Activated T-cell treated with anti-CD3 and anti-CD28 coated beads, Interleukin-2, amount 50 U/mL, for 1 hour (primary cell): ENCODE data around the gene MYOCOS.
"Not testable (repeated sequence)": the region's sequence is repeated elsewhere in the genome, so short reads cannot be mapped to it uniquely, and the experiment has no call there.

Experiments used
- DNase-seq: peaks from one replicate; pipeline ENCODE4 v3.0.0-alpha.2; 2020

The MYOCOS gene

DNA sequence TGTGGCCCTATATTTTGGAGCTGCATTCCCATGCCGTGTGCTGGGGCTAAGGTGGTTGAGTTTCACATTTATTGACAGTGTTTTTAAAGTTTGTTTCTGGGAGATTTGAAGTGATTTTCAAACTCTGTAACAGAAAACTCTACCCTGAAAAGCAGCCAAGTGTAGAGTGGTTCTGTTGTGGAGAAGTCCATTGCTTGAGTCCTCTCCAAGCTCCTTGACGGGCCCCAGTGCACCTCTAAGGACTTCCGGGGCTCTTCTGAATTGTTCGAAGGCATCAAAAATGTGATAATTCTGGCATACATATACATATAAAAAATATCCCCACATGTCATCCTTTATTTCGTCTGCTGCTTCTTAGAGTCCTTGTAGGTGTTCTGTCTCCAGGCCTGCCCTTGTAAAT is 5.0 kb downstream of the MYOCOS start:
- no peak for DNase-seq

DNA sequence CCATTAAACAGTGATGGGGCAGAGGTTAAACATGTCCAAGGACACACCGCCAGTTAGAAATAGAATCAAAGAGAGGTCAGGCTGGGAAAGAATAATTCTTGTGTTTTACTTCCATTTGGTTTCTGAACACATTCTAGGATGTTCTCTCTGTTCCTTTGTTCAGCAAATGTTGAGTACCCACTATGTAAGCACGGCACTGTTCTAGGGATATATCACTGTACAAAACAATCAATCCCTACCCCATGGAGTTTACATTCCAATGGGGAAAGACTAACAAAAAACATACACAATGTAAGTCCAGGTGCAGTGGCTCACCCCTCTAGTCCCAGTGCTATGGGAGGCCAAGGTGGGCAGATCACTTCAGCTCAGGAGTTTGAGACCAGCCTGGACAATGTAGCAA is 6.2 kb downstream of the MYOCOS start:
- DNase-seq = no peak

DNA sequence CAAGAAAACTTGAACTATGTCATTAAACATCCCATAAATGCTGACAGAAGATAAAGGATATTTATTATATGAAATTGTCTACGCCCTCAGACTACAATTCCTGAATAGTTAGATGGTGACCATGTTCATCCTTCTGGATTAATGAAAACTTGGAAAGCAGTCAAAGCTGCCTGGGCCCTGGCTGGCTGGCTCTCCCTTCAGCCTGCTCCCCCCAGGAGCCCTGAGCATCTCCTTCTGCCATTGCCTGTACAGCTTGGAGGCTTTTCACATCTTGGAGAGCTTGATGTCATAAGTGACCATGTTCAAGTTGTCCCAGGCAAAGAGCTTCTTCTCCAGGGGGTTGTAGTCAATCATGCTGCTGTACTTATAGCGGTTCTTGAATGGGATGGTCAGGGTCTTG is 13.6 kb downstream of the MYOCOS start:
- no peak for DNase-seq

DNA sequence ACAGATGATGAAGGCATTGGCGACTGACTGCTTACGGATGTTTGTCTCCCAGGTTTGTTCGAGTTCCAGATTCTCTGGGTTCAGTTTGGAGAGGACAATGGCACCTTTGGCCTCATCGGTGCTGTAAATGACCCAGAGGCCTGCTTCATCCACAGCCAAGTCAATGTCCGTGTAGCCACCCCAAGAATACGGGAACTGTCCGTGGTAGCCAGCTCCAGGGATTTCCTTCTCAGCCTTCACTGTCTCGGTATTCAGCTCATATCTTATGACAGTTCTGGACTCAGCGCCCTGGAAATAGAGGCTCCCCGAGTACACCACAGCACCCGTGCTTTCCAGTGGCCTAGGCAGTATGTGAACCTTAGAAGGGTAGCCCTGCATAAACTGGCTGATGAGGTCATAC is 14.1 kb downstream of the MYOCOS start:
- no peak for DNase-seq

DNA sequence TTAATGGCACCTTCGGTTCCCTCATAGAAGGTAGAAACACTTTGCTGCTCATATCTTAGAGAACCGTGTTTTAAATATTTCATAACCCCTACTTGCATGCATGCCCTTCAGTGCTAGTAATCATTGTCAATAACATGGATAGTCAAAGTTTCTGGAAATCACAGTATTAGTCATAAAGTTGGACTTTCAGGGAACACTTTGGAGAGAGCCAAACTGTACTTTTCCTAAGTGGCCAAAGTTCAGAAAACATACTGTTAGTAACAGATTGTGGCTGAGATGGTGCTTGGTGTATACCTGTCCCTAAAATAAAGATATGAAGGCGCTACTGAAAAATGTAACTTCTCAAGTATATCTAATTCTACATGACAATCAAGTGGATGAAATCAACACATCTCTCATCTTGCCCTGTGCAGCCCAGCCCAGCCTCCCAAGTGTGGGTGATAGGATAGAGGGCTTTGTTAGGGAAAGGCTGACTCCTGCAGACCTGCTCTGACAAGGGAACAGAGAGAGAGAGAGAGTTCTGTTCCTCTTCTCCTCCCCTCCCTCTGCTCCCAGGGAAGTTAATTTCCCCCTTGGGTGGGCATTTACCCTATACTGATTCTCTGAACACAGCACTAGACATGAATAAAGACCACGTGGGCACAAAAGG is 16.0 kb downstream of the MYOCOS start:
- no peak for DNase-seq

DNA sequence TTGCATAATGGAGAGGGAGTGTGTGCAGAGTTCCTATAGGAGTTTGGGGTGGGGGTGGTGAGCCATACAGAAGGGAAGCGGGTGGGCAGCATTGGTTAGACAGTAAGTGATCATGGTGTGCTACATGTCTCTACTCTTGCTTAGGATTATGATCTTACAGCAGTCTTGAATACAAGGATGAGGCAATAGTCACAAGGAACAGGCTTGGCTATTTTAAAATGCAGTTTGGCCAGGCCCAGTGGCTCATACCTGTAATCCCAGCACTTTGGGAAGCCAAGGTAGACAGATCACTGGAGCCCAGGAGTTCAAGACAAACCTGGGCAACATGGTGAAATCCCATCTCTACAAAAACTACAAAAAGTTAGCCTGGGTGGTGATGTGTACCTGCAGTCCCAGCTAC is 18.2 kb downstream of the MYOCOS start:
- no peak for DNase-seq

DNA sequence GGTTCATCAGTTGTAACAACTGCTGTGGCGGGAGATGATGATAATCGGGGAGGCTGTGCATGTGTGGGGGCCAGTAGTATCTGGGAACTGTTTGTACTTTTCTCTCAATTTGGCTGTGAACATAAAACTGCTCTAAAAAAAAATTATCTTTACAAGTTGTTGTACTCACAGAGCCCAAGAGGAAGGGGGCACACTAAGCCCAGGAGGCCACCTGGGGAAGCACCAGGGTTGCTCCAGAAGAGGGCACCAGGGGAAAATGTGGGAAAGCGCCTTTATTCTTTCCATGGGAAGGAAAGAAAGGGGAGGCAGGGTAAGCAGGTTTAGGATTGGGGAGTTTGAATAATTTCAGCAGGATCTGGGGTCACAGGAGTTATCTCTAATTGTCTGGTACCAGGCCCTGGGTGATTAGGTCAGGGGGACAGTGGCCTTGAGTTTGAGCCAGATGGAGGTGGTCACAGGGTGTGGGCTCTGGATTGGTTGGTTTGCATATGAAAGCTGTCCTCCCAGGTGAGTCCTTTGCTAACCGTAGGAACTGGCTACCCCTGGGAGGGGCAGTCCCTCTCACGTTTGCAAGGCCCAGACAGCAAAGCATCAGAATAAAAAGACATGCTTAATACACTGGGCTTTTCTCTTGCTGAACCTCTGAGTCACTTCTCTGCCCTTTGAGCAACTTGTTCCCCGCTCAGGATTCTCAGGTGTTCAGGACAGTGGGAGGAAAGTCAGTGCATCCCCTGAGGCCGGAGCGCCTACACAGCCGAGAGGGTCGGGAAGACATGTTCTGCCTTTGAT is 19.2 kb downstream of the MYOCOS start:
- no peak for DNase-seq

DNA sequence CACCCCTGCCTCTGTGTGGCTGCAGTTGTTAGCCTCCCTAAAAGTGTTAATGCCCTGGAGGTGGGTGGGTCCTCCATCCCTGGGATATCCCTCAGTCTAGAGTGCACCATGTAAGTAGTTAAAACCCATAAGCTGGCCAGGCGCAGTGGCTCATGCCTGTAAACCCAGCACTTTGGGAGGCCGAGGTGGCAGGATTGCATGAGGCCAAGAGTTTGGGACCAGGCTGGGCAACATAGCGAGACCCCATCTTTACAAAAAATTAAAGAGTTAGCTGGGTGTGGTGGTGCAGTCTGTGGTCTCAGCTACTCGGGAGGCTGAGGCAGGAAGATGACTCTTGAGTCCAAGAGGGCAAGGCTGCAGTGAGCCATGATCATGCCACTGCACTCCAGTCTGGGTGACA is 20.2 kb downstream of the MYOCOS start:
- no peak for DNase-seq

DNA sequence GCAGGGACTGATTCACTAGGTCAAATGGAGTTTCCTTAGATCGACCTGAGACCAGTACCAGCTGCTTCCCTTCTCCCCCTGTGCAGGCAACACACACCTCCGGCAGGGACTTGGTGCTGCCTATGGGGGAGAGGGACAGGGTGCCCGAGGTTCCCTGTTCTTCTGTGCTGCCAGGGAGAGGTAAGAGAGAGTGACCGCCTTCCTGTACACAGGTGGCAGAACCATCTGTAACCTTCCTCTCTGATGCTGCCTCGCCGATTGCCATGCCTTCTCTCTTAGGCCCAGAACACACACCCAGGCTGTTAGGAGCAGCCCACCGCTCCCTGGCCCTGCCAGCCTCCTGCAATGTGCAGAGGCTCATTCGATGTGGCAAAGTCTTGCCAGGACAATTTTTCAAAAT is 21.1 kb downstream of the MYOCOS start:
- no peak for DNase-seq

DNA sequence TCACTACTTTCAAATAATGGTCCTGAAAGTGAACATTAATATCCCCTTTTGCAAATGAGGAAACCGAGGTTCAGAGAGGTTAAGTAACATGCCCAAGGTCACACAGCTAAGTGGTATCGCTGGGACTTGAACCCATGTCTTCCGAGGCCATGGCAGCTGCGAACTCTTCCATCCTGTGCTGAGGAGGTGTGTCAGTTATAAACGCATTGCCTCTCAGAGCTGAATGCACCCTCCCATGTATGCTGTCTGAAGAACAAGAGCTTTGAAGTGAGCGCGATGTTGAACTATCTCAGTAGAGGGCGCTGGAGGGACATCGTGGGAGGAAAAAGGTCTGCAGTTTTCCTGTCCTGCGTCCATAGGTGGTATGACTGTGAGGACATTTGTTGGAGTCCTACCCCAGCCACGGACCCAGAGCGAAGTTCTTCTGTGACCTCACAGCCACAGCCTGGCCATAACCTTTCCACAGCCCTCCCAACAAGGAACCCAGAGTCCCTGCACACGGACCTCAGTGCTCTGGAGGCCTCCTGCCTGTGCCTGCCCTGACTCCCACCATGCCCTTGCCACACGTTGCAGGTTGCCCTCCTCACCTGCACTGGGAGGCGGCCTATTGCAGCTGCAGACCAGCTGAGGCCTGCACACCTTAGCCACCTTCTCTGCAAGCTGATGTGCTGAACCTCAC is 22.9 kb downstream of the MYOCOS start:
- peak; percentile 55 for DNase-seq

DNA sequence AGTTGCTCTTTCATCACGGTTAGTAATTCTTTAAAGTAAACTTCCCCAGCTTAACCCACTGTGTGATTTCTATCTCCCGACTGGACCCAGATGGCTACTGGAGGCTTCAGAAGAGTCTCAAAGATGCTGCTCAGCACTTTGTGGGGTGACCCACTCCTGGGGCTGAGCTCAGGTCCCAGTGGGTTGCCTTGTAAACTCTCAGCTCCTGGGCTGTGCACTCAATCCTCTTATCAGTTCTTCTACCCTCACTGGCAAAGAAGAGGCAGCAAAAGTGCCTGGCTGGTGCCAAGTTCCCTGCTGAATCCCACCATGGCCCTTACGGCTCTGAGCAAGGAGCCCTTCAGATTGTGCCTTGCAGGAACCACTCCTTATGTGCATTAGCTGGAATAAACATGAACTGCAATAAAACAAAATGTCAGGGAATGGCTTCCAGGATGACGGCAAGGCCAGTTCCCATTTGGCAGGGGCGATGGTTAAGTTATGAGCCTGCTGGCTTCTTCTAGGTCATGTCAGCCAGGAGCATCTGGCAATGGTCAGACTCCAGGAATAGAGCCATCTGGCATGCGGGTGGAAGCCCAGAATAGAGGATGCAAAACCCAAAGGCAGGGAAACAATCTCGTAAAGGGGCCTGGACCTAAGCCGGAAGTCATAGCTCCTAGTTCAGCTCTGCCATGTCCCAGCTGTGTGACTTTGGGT is 23.7 kb downstream of the MYOCOS start:
- no peak for DNase-seq

DNA sequence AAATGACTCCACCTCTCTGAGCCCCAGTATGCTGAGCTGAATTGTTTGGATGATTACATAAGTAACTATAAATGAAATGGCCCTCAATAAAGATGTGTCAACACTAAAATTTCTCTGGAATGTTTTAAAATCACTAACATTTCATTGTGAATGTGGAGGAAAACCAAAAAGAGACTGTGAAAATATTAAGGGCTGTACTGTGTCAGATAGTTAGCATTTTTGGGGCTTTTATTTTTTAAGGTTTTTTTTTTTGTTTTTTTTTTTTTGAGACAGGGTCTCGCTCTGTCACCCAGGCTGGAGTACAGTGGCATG is 24.2 kb downstream of the MYOCOS start:
- no peak for DNase-seq

DNA sequence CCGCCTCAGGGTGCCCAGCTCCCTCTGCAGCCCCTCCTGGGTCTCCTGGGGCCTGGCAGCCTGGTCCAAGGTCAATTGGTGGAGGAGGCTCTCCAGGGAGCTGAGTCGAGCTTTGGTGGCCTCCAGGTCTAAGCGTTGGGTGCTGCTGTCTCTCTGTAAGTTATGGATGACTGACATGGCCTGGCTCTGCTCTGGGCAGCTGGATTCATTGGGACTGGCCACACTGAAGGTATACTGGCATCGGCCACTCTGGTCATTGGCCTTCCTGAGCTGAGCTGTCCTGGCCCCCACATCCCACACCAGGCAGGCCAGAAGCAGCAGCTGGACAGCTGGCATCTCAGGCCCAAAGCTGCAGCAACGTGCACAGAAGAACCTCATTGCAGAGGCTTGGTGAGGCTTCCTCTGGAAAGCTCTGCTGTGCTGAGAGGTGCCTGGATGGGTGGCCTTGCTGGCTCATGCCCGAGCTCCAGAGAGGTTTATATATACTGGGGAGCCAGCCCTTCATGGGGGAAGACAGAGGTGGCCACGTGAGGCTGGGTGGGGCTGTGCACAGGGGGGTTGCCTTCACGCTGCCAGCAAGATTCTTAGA is 30.3 kb downstream of the MYOCOS start, which contains the start of gene MYOC:
TSS of gene MYOC (minus strand) at position 455 of the 589 bp plus-strand sequence. CDS start at position 378, 77 bp downstream.
- DNase-seq = no peak

DNA sequence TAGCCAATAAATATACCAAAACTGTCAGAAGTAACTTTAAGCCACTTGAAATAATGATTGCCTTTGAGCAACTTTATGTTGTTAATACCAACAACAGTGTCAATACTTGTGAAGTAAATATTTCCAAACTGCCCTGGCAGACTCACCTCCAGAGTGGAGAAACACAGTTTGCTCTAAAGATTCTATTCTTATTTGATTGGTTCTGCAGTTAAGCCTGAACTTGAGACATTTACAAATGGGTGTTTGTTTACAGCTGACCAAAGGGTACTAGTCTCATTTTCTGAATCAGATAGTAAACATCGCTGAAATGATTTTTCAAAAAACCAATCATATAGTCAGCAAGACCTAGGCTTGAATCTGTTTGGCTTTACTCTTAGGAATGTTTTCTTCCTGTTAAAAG is 31.8 kb downstream of the MYOCOS start:
- no peak for DNase-seq

DNA sequence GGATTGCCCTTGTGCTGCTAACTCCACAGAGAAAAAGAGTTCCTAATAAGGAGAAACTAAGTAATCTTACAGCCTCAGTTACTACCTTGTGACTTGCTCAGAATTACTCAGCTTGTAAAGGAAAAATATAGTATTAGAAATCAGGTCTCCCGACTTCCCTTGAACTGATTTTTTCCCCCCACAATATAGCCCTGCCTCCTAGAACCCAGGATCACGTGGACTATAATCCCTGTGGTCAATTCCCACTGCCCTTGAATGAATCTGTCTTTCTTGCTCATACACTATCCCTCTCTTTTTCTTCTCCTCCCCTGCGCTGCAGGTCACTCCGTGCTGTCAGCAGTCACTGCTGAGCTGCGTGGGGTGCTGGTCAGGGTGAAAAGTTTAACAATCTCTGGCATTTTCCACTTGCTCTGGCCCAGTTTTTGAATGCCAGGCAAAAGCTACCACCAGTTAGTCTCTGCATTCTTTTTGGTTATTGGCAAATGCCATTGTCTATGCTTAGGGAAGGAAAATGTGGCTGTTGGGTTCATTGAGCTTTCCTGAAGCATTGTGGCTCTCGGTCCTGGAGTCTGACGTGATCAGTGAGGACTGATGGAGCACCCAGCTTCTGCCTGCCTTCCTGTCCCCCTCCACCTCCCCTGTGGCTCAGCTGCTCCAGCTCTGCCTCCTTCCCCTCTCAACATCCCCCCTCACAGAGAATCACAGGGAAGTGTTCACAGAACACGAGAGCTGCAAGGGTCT is 32.3 kb downstream of the MYOCOS start:
- DNase-seq = no peak

DNA sequence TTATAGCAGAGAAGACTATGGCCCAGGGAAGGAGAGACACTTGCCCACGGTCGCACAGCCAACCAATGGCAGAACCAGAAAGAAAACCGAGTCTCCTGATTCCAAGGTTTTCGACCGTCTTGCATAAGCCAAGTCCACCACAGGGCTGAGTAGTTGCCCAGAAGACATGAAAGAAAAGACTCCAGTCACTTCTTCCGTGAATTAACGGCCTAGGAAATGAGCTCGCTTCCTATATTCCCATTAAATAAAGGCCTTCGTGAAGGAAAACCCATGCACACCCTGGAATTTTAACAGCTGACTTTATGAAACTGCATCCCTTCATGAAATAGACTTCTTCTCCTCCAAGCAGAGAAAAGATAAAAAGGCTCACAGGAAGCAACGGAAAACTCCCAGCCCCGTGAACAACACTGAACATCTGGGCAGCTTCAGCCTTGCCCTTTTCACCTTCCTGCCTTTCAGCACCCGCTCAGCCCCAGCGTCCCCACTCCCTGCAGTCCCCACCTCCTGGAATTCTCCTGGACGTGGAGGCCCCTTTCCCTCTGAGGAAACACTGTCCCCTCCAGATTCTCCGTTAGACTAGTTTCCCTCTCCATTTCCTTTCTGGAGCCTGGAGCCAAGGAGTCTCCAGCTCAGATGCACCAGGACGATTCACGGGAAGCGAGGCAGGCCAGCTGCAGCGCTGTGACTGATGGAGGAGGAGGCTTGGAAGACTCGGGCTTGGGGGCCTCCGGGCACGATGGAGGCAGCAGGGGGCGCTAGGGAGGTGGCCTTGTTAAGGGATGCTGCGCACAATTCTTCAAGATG is 33.1 kb downstream of the MYOCOS start:
- peak; percentile 64 for DNase-seq

DNA sequence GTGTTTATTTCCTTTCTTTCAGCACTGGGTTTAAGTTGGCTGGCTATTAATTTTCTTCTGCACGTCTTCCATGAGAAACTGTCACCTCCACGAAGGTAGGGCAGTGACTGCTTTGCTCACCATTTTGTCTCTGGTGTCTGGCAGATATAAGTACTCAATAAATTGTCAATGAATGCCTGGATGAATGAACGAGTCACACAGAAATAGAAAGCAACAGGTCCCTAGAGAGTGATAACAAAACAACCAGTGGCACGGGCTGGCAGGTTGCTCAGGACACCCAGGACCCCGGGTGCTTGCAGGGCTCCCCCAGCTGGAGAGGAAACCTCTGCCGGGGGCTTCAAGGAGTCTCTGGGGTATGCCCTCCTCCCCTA is 33.7 kb downstream of the MYOCOS start:
- no peak for DNase-seq

DNA sequence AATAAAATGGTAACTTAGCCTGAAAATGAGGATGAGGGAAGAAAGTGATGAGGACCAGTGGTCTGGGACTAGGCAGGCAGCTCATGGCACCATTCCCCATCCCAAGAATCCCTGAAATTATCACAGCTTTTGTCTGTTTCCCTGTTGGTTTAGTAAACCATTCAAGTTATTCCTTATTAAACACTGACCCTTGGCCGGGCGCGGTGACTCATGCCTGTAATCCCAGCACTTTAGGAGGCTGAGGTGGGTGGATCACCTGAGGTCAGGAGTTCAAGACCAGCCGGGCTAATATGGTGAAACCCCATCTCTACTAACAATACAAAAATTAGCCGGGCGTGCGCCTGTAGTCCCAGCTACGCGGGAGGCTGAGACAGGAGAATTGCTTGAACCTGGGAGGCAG is 34.2 kb downstream of the MYOCOS start:
- not testable (repeated sequence) for DNase-seq

DNA sequence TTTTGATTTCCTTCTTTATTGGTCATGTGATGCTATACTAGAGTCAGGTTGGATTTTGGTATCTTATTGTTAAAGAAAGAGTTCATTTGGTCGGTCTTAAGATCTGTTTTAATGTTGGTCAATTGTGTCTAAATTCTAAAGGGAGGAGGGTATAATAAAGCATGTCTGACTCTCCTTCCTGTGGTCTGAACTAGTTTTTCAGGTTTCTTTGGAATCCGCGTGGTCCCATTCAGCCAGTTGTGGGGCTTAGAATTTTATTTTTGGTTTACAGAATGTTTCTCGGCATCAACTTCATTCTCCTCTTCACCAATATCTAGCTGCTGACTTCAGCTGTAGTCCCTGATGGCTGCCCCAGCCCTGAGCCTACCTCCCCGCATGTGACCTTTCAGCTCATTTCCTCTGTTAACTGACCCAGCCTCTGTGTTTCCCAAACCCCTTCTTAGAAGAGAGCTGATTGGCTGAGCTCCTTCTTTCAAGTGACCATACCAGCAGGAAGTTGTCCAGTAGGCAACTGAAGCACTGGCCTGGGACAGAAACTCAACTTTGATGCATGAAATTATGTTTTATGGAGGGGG is 39.1 kb downstream of the MYOCOS start:
- DNase-seq = no peak

DNA sequence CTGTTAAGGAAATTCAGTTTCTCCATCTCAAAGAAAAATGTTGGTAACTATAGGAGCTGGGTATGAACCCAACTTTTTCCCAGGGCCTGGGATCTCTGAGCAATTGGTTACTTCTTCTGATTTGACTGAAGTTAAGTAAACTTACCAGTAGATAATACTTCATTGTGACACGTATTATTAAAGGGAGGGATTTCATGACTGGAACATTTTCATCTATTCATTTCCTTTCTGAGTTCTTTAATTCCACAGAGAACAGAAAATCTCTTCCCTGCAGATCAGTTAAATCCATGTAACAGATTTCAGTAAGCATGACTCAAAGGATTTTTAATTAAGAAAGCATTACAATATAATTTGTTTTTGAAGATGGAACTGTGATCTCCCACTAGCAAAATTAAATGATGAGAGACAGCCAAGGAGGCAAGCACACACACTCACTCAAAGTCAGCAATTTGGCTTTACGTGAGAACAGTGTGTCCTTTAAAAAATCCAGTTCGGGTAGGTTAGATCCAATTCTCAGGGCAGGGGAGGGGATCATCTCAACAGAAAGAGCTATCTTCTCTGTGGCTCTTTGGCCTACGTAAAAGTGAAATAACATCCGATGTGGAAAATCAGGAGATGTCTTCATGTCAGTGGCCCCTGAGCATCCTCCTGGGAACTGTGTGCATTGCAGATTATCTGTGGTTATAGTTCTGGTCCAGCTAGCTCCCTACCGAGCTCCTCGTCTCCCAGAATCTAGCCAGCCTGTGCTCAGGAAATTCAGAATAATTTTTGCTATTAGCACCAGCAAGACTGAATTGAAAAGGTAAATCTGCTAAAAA is 41.2 kb downstream of the MYOCOS start:
- DNase-seq = no peak
